CD1c-positive myeloid dendritic cell (primary cell): ENCODE data around the gene OR52N4.
"Not testable (repeated sequence)": the region's sequence is repeated elsewhere in the genome, so short reads cannot be mapped to it uniquely, and the experiment has no call there.

Experiments used
- DNase-seq: peaks from one replicate; pipeline ENCODE4 v3.0.0-alpha.2; 2016; ENCODE audit errors: extremely low spot score

The OR52N4 gene

GRCh38 chr11:5753943-5754342 is at the start of gene OR52N4:
Gene OR52N4 (plus strand): TSS chr11:5754243. CDS start chr11:5754741, 498 bp downstream.
- DNase-seq, result no peak

- DNase-seq, result no peak
These were observed 48.4 kb upstream of the OR52N4 start for GRCh38 chr11:5705688-5706087.

GRCh38 chr11:5712507-5712906 is 41.5 kb upstream of the OR52N4 start:
- peak; percentile 12 for DNase-seq

- no peak for DNase-seq
These were observed 40.3 kb upstream of the OR52N4 start for GRCh38 chr11:5713695-5714094.

- not testable (repeated sequence) for DNase-seq
These were observed 37.5 kb upstream of the OR52N4 start for GRCh38 chr11:5716518-5716917.

GRCh38 chr11:5719703-5720495 is 34.1 kb upstream of the OR52N4 start:
- no peak for DNase-seq

GRCh38 chr11:5722622-5723021 is 31.4 kb upstream of the OR52N4 start:
- DNase-seq, result no peak

GRCh38 chr11:5726351-5726750 is 27.7 kb upstream of the OR52N4 start:
- no peak for DNase-seq

GRCh38 chr11:5727691-5728090 is 26.4 kb upstream of the OR52N4 start:
- DNase-seq, result no peak

- DNase-seq, result no peak
These were observed 17.6 kb upstream of the OR52N4 start, which contains the start of gene OR56B1 for GRCh38 chr11:5736396-5736795. Gene OR56B1 (plus strand): TSS chr11:5736448. CDS start chr11:5736517, 69 bp downstream.

- no peak for DNase-seq
These were observed 17.0 kb upstream of the OR52N4 start for GRCh38 chr11:5737091-5737490.

GRCh38 chr11:5737670-5738392 is 16.2 kb upstream of the OR52N4 start:
- no peak for DNase-seq

GRCh38 chr11:5738431-5738830 is 15.6 kb upstream of the OR52N4 start:
- DNase-seq, result no peak

- no peak for DNase-seq
These were observed 7.4 kb upstream of the OR52N4 start for GRCh38 chr11:5746614-5747013.

GRCh38 chr11:5749836-5750235 is 4.2 kb upstream of the OR52N4 start:
- DNase-seq, result no peak

- no peak for DNase-seq
These were observed 13.0 kb downstream of the OR52N4 start for GRCh38 chr11:5767056-5767455.

GRCh38 chr11:5783255-5783654 is 29.2 kb downstream of the OR52N4 start, which contains the start of gene OR52N5:
Gene OR52N5 (minus strand): TSS chr11:5783355. CDS start chr11:5778634, 4,721 bp downstream.
- DNase-seq, result no peak

- no peak for DNase-seq
These were observed 37.1 kb downstream of the OR52N4 start, which contains the start of gene OR52N1 for GRCh38 chr11:5791165-5791564. Gene OR52N1 (minus strand): TSS chr11:5791265. CDS start chr11:5788816, 2,449 bp downstream.

- no peak for DNase-seq
These were observed 42.5 kb downstream of the OR52N4 start for GRCh38 chr11:5796541-5796940.

- DNase-seq, result no peak
These were observed 49.9 kb downstream of the OR52N4 start for GRCh38 chr11:5803982-5804381.
